Measurements from ENCODE around the gene SIX3. TPM values are rescaled to one million over a fixed set of nuclear protein-coding genes. Genes with fewer than 3 reads are reported as not detected.

Gene SIX3
- total RNA-seq, 1 donor from 2014 or later: 1.2 TPM

DNA sequence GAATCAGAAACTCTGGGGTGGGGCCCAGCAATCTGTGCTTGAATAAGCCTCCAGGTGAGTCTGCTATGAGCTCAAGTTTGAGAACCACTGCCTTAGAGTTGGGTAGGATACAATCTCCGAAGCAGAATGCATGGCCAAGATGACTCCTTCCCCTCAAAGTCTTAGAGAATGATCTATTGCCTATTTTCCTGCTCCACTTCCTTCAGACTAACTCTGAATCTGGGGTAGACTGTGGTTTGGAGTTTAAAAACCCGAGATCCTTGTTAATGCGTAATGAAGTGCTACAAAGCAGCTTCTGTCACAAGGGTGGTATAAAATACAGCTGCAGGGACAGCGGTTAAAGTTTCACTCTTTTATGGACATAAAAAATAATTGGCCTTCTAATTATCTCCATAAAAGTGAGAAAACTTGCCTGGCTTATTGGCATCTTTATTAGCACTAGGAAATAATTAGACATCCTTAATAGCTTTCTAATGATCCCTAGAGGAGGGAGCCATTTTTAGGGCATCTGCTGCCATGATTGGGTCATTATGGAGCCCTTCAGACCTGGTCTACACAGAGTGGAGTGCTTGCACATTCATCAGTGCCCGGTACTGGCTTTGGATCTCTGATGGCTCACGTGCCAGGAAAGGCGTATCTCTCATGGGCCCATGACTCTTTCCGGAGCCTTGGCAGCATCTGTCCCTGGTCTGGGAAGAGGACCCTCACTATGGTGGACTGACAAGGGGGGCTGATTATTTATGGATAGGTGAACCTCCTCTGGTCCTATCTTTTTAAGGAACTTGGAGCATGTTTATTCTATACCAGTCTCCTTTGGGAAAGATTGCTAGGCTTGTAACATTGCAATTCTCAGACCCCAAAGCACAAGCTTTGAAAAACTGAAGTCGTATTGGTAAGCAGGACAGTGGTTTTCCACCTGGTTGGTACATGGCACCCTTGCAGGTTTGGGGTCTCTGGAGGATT, 39.5 kb downstream of the SIX3 start:
- DNase-seq (ENCODE audit: low spot score in 2 of 2): no peak
- no peak for FAIRE-seq

DNA sequence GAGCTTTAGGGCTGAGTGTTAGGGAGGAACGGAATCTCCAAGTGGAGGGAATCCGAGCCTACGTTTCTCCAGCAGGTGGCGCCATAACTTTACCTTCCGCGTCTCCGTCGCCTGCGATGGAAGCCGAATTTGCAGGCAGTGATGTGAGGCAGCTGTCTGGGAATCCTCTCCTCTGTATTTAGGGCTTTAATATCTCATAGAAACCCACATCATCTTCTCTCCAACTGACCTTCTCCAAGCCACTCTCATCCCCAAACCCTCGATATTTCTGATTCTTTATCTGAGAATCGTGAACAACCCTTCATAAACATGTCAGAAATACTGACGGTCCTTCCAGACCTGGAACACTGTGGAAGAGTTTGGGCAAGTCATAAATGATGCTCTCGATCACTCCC, 40.2 kb downstream of the SIX3 start:
- DNase-seq (ENCODE audit: low spot score in 2 of 2) (peak; percentile 59 to 69), FAIRE-seq (no peak)

DNA sequence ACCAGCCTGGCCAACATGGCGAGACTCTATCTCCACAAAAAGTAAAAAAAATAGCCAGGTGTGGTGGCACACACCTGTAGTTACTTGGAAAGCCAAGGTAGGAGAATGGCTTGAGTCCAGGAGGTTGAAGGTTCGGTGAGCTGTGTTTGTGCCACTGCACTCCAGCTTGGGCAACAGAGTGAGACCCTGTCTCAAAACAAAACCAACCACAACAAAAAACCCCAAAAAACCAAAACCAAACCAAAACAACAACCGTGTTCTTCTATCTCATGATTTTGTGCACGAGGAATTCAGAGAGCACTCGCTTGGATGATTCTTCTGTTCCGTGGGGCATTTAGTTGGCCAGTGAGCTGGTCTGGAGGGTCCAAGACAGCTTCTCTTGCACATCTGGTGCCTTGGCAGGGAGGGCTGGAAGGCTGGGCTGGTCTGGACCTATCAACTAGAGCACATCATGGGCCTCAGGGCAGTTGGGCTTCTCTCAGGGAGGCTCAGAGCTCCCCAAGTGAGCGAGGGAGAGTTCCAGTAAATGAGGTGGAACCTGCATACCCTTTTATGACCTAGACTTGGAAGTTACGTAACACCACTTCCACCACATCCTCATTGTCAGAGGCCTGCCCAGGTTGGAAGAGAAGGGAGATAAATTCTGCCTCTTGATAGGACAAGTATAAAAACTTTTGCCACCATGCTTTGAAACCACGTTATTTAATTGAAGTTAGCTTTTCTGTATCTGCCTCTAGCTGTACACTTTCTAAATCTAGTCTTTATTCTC, 42.5 kb downstream of the SIX3 start:
- DNase-seq (ENCODE audit: low spot score in 2 of 2): no peak
- no peak for FAIRE-seq

DNA sequence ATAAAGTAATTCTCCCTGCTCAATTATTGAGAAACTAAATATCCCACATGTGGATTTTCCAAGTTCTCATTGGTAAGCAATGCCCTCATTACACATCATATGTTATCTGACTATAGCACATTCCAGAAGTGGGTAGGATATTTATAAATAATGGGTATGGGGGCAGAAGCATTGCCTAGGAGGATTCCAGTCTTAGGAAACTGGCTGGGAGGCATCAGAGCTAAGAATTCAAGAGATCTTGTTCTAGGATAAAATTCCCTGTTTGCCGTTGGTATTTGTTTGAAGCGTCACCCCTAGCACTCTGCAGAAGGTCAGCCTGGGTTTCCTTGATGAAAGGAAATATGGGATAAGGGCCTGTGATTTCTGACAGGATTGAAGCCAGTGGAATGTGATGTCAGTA, 47.7 kb downstream of the SIX3 start:
- DNase-seq (ENCODE audit: low spot score in 2 of 2) (no peak), FAIRE-seq (no peak)

DNA sequence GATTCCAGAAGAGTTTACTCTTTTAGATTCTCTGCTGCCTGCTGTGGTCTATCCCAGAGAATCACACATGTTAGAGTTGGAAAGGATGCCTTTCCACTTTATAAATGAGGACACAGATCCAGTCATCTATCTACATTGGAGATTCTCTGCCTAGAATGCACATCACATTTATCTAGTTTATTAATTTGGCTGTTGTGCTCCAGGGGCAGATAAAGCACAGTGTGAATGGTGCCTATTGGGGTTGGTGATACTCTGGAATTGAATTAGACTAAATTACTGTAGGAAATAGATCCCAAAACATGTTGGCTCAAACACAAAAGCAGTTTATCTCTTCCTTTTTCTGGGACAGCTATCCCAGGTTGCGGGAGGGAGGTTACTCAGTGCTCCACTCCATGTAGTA, 52.9 kb downstream of the SIX3 start:
- FAIRE-seq (no peak), DNase-seq (ENCODE audit: low spot score in 2 of 2) (no peak)

Small RNAs within 50 kb of the gene (small RNA-seq; reads per million reads assigned to genes)
- gene RF02246: not detected
- not detected for gene RF02247
- gene RF02248: not detected
- gene RF02250: not detected
- not detected for gene RF02251
- not detected for gene RF02252

Other genes with a start within 250 kb of the SIX3 start
- 0.41 TPM for gene SIX2, start 67.8 kb downstream of the SIX3 start, total RNA-seq

Measured in frontal cortex (tissue), 4 donors.